Lower leg skin (tissue), 4 donors: ENCODE data around the gene DIO1. TPM values are rescaled to one million over a fixed set of nuclear protein-coding genes. Genes with fewer than 3 reads are reported as not detected.

Experiments used
- DNase-seq, 2 donors: peaks; one replicate each; pipeline ENCODE4 v3.0.0-alpha.2; 2019; ENCODE audit warnings: low spot score in 2 of 2
- H3K4me3 ChIP-seq: fragments of 200-600 bp; sonication (generic); 2 replicates; pipeline ENCODE4 v1.5.1; 2017; ENCODE audit warnings: mild to moderate bottlenecking, low read depth; ENCODE audit not compliant: poor library complexity, severe bottlenecking
- POLR2A ChIP-seq, 2 donors: fragments of 450-650 bp; IDR thresholded peaks; one replicate each; pipeline ENCODE4 v1.6.1; 2016 to 2017; ENCODE audit warnings: antibody characterized with exemption in 2 of 2, mild to moderate bottlenecking in 1 of 2, moderate library complexity in 1 of 2
- WGBS, 2 donors: methylation state at CpG; one replicate each; pipeline ENCODE4 v1.1.5; 2018; 5-methylcytosine and 5-hydroxymethylcytosine counted together
- intact Hi-C: fragments of 100-400 bp; cut with DNase I; formaldehyde crosslinking; loops from one replicate; pipeline ENCODE4 v1.15.0; 2023; ENCODE audit warnings: low total_unique reads
- total RNA-seq, 4 donors: library from RNA; depleted of rRNA; stranded (reverse); fragments of >200 nt; gene quantifications; one replicate each; pipeline ENCODE4 v1.1.0, GENCODE V29; 2016
- TF ChIP-seq, protein P1 (sequence below), 3 donors: fragments of 450-650 bp; IDR thresholded peaks; one replicate each; pipeline ENCODE4 v1.5.1; 2016; ENCODE audit warnings: antibody characterized with exemption in 3 of 3, mild to moderate bottlenecking in 3 of 3, moderate library complexity in 2 of 3

DIO1 gene
- total RNA-seq, 4 donors from 2014 or later, result not detected

DNA sequence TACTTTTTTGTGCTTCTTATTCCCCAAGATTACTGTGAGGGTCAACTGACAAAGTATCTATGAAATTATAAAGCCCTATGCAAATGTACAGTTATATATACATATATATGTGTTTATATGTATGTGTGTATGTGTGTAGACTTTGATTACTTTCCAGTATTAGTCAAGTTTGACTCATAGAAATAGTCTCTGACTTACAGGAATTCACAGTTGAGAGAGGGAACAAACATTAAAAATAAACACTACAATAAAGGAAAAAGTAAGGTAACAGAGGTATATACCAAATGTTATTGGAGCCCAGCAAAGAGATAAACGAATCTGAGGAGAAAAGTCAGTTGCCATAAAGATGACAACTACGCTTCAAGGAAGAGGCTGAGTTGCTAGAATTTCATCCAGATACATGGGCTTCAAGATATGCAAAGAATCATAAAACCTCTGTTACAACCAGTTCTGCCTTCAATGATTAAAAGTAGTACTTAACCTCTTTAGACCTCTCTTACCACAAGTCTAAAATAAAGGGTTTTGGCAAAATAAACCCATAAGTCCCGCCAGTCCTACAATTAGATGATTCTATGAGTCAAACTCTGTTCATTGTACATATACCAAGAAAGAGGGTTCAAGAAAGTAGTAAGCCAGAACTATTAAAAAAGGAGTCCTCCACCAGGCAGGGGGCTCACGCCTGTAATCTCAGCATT lies 44.3 kb downstream of the DIO1 start:
- no peak overlapping the region for H3K4me3 ChIP-seq
- DNase-seq, result no peak
- intact Hi-C loops, result no loop called here
- WGBS, 2 donors, result 91 to 96% methylated on average over 4 of the region's 4 CpGs
- TF ChIP-seq, protein P1, sequence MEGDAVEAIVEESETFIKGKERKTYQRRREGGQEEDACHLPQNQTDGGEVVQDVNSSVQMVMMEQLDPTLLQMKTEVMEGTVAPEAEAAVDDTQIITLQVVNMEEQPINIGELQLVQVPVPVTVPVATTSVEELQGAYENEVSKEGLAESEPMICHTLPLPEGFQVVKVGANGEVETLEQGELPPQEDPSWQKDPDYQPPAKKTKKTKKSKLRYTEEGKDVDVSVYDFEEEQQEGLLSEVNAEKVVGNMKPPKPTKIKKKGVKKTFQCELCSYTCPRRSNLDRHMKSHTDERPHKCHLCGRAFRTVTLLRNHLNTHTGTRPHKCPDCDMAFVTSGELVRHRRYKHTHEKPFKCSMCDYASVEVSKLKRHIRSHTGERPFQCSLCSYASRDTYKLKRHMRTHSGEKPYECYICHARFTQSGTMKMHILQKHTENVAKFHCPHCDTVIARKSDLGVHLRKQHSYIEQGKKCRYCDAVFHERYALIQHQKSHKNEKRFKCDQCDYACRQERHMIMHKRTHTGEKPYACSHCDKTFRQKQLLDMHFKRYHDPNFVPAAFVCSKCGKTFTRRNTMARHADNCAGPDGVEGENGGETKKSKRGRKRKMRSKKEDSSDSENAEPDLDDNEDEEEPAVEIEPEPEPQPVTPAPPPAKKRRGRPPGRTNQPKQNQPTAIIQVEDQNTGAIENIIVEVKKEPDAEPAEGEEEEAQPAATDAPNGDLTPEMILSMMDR (IDR thresholded peaks at IDR 0.05), result no peak
- TF ChIP-seq POLR2A (IDR thresholded peaks at IDR 0.05), result no peak

DNA sequence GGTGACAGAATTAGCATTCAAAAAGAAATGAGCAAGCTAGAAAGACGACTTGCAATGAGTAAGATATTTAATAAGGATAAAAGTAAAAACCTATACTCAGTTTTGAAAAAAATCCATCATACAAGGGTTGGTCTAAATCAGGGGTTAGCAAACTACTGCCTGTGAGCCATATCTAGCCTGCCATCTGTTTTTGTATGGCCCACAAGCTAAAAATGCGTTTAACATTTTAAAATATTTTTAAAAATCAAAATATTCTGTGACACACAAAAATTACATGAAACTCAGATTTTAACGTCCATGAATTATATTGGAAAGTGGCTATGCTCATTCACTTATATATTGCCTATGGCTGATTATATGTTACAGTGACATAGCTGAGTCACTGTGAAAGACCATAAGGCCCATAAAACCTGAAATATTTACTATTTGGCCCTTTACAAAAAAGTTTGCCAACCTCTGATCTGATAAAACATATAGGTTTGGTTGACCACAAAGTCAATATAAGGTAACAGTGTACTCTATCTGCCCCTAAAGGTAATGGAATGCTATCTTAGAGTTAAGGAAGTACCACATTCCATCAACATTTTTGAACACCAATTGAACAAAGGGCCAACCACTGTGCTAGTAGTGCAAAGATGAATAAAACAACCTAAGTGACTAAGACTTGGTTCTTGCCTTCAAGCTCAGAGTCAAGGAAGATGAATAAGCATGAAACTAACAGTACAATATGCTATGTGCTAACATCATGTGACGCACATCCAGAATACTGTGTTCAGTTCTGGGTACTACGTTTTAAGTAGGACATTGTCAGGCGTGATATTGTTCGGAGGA lies 48.4 kb downstream of the DIO1 start:
- DNase-seq, result no peak
- intact Hi-C loops, result no loop called here
- no peak overlapping the region for H3K4me3 ChIP-seq
- WGBS, 2 donors, result 87 to 88% methylated on average over 7 of the region's 7 CpGs
- TF ChIP-seq POLR2A (IDR thresholded peaks at IDR 0.05), result no peak
- TF ChIP-seq, protein P1 (IDR thresholded peaks at IDR 0.05), result no peak

DNA sequence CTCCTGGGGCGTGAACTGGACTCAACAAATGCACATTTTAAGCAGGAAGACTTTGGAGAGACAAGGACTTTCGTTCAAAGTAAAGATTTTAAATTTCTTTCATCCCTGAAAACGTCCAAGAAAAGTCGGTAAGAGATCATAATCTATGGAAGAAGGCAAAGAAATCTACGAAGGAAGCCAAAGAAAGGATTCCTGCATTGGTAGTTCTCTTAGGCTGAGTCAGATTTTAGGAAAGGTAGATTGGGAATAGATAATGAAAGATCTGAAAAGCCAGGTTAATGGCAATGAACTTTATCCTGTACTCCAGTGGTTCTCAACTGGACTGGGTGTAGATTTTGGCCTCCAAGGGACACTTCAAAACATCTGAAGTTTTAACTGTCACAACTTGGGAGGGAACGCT lies 49.1 kb downstream of the DIO1 start:
- no peak for DNase-seq
- whole genome bisulfite sequencing, 2 donors, result 85 to 91% methylated on average over 6 of the region's 6 CpGs
- intact Hi-C loops, result no loop called here
- TF ChIP-seq POLR2A (IDR thresholded peaks at IDR 0.05), result no peak
- TF ChIP-seq, protein P1 (IDR thresholded peaks at IDR 0.05), result no peak
- H3K4me3 ChIP-seq, result no peak overlapping the region

DNA sequence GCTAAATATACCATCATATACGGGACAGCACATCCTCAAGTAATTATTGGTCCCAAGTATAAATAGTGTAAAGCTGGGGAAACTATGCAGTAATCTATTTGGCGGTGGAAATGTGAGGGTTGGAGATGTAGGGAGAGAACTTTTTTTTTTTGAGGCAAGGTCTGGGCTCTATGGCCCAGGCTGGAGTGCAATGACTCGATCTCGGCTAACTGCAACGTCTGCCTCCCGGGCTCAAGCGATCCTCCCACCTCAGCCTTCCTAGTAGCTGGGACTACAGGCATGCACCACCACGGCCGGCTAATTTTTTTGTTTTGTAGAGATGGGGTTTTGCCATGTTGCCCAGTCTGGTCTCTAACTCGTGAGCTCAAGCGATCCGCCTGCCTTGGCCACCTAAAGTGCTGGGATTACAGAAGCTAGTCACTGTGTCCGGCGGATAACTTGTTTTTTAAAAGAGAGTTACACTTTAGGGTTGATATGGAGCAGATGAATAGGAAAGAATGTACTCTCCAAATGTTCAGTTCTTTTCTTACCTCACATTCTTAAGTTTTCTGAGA lies 49.6 kb downstream of the DIO1 start:
- 93 to 94% methylated on average over 14 of the region's 14 CpGs for WGBS, 2 donors
- no peak overlapping the region for H3K4me3 ChIP-seq
- TF ChIP-seq, protein P1 (IDR thresholded peaks at IDR 0.05), result no peak
- TF ChIP-seq POLR2A (IDR thresholded peaks at IDR 0.05), result no peak
- DNase-seq, result no peak
- intact Hi-C loops, result no loop called here

DNA sequence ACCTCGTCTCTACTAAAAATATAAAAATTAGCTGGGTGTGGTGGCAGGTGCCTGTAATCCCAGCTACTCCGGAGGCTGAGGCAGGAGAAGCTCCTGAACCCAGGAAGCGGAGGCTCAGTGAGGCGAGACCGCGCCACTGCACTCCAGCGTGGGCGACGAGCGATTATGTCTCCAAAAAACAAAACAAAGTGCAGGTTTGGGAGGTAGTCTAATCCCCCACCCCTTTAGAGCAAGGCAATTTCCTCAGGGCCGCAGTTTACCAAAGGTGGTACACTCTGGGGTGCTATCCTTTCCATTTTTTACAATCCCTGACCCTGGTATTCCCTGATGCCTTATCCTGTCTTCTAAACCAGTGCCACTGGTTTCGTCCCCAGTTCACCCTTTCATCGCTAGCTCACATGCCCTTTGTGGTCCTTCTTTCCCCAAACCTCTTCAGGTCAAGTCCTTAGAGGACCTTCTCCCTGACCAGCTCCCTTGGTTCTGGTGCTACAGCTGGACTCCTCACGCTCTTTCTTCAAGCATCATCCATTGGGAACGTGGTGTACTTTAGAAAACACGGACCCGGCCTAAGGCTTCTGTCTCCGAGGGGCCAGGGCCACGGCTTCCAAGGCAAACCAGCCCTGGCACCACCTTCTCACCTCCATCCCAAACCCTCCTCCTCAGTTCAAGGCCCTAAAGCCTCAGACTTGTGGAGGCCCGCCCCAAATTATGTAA lies 50.6 kb downstream of the DIO1 start:
- TF ChIP-seq POLR2A (IDR thresholded peaks at IDR 0.05), result no peak
- TF ChIP-seq, protein P1 (IDR thresholded peaks at IDR 0.05), result no peak
- peak overlapping the region; percentile 66 for H3K4me3 ChIP-seq
- WGBS, 2 donors, result 55 to 57% methylated on average over 20 of the region's 20 CpGs
- DNase-seq, result no peak
- intact Hi-C loops, result no loop called here
